Head of caudate nucleus (tissue), 42 donors: ENCODE results near the gene MINAR2.
A peak's percentile ranks its signal among the peaks of the same experiment; 100 is the strongest.

Experiments used
- DNase-seq, 42 donors: peaks; one replicate each; pipeline versions ENCODE4 v3.0.0 to v3.0.0-alpha.2; 2020 to 2021; ENCODE audit warnings: mixed read lengths in 7 of 42
- intact Hi-C: fragments of 100-400 bp; cut with DNase I; formaldehyde crosslinking; loops from one replicate; pipeline ENCODE4 v1.15.0; 2022

MINAR2 gene

DNA sequence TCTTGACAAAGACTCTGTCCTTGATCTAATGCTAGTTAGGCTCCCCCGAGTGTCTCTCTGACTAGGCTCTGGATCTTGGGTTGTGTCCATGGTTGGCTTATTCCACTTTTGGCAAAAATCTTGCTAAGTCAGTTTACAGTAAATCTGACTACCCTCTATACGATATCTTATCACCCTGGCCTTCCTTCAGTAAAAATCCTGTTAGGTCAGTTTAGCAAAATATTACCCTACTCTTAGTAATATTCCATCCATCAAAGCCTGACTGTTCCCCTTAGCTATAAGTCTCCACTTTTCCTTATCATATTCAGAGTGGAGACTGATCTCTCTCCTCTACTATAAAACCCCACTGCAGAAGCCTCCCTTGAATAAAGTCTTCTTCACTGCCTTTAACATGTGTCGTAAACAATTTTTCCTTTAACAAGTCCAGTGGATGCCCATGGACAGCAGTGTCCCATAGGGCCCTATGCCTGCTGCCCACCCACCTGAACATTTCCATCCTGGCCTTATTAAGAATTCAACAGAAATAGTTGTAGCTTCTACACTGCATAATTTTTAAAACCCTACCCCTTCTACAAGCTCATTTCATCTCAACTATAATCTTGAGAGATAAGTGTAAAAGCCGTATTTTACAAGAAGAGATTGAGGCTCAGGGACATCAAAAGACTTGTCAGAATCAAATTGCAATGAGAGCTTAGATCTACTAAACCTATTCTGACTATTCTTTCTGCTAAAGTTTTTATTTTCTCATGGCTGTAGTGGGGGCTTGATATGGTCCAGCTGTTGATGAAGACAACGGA is 22.3 kb downstream of the MINAR2 start:
- no peak for DNase-seq
- intact Hi-C loops: loop anchor here (2.0 kb wide), 1 partner anchor 83 kb away; no protein-coding TSS in a partner anchor

DNA sequence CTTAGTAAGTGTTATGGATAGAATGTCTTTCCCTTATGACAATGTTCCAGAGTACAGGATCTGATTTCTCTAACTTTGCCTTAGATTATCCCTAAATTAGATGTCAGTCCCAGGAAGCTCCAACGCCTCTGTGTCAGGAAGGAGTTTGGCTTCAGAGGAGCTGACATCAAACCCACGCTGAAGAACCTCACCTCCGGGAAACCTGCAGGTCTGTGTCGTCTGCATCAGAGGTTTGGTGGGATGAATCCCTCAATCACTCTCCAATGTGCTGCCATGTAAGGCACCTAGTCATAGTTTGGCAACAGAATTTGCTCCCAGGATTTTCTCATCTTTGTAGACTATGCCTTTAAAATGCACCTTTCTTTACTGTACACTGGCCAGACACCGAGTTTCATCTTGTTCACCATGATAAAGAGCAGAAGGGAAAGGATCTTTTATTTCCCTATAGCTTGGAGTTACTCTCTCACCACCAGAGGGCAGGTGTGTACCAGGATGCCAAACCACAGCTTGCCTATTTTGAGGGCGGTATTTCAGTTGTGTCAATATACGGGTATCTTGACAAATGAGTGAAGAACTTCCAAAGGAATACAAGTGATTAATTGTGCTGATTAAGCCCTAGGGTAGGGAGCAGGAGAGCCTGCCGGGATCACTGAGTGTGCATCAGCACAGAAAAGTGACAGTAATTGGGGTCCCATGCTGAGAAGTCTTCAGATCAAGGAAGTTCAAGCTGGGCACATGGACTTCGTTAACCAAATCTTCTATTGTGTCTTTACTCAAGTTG is 23.4 kb downstream of the MINAR2 start:
- peak; percentile 37 to 91 (median 73) for DNase-seq

DNA sequence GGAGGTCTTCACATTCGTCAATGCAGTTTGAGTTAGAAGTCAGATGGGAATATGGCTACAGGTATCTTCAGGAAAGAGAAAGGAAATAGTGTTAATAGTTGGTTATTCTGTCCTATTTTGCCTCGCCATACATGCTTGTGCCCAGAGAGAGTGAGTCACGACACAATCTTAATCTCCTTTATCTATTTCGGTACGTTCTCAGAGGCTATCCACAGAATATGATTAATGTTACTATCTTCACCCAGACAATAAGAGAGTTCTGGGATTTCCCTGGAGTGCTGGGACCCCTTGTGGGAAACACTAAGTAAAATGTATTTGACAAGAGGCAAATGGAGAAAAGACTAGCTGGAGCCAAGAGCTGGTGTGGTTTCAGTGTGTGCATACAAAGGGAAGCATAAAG is 25.5 kb downstream of the MINAR2 start:
- DNase-seq: no peak
- intact Hi-C loops: no loop called here

More for the DNA sequence above, 23.4 kb downstream of the MINAR2 start:
- intact Hi-C loops: loop anchor here (2.0 kb wide), 1 partner anchor 82 kb away; no protein-coding TSS in a partner anchor

DNA sequence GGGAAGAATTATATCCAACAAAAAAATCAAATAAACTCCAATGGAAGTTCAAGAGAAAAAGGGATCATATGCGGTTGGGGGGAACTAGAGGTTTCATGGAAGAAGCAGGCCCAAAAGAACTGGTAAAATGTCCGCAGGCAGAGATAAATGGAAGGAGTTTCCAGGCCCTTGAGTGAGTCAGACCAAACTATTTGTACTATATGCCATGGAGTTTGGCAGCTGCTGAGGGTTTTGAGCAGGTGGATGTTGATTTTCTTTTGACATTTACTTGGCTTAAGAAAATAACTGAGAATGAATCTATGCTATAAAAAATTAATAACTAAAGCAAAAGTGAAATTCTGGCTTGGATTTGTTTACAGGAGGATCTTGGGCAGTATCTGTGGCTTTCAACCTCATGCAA is 33.7 kb downstream of the MINAR2 start:
- intact Hi-C loops: no loop called here
- DNase-seq: no peak

DNA sequence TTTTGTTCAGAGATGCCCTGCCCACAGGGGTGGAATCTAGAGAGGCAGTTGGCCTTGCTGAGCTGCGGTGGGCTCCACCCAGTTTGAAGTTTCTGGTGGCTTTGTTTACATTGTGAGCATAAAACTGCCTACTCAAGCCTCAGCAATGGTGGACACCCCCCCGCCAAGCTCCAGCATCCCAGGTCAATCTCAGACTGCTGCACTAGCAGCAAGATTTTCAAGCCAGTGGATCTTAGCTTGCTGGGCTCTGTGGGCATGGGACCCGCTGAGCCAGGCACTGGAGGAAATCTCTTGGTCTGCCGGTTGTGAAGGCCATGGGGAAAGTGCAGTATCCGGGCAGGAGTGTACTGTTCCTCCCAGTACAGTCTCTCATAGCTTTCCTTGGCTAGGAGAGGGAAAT is 55.5 kb downstream of the MINAR2 start:
- intact Hi-C loops: no loop called here
- no peak for DNase-seq

DNA sequence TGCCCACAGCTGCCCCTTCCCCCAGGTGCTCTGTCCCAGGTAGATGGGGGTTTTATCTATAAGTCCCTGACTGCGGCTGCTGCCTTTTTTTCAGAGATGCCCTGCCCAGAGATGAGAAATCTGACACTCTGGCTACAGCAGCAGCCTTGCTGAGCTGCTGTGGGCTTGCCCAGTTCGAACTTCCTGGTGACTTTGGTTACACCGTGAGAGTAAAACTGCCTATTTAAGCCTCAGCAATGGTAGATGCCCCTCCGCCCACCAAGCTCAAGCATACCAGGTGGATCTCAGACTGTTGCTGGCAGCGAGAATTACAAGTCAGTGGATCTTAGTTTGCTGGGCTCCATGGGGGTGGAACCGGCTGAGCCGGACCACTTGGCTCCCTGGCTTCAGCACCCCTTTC is 56.8 kb downstream of the MINAR2 start:
- intact Hi-C loops: no loop called here
- no peak for DNase-seq

DNA sequence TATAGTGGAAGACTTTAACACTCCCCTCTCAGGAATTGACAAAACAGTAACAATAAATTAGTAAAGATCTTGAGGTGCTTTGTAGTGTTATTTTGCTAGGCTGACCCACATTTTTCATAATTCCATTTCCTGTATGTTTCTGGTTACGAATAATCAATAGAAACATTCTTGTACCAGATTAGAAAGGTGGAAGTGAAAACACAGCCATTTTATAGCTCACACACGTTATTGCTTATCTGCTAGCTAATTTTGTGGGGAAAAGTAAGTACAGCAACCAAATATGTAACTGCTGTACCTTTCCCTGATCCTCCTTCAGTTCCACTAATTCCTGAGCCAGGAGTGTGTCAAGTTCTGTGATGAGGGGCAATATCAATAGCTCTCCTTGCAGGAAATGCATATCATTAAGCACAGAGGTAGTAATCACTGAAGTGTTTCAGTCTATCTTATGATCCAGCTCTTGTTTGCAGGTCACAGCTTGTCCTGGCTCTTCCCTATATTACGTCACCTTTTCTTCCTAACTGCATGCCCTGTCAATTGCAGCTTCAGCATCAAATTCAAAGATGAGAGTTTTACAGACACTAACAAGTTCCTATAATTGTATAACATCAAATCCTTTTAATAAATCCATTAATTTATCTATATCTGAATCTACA is 59.4 kb downstream of the MINAR2 start:
- intact Hi-C loops: no loop called here
- DNase-seq: no peak
